Ovary (tissue), 9 donors: Measurements from ENCODE around the gene ATM. TPM values are rescaled to one million over a fixed set of nuclear protein-coding genes. Genes with fewer than 3 reads are reported as not detected.
"Not testable (repeated sequence)": the region's sequence is repeated elsewhere in the genome, so short reads cannot be mapped to it uniquely, and the experiment has no call there.

Source experiments
- DNase-seq, 5 donors: peaks; one replicate each; pipeline ENCODE4 v3.0.0-alpha.2; 2019 to 2020
- H3K27ac ChIP-seq, 2 donors: fragments of 200-600 bp; one replicate each; pipeline versions ENCODE4 v1.5.1 to v1.8.0; 2019 to 2022
- H3K27me3 ChIP-seq: fragments of 200-600 bp; one replicate; pipeline ENCODE4 v1.8.0; 2022
- H3K36me3 ChIP-seq: fragments of 200-600 bp; sonication (generic); one replicate; pipeline ENCODE4 v1.5.1; 2019
- H3K4me1 ChIP-seq: one replicate; pipeline ENCODE4 v1.8.1; 2013; ENCODE audit warnings: mild to moderate bottlenecking, moderate library complexity; ENCODE audit not compliant: insufficient read depth
- H3K4me3 ChIP-seq: fragments of 200-600 bp; sonication (generic); one replicate; pipeline ENCODE4 v1.5.1; 2017
- H3K9me3 ChIP-seq, 2 donors: fragments of 200-600 bp in 1 of 2; sonication (generic) in 1 of 2; one replicate each; pipeline versions ENCODE4 v1.5.1 to v1.8.1; 2013 to 2019; ENCODE audit warnings: mild to moderate bottlenecking in 1 of 2, moderate library complexity in 1 of 2
- CTCF ChIP-seq, 3 donors: fragments of 450-650 bp in 2 of 3; fragments of 200-600 bp in 1 of 3; IDR thresholded peaks; one replicate each; pipeline versions ENCODE4 v1.5.1 to v1.8.0; 2016 to 2022; ENCODE audit warnings: antibody characterized with exemption in 3 of 3, mild to moderate bottlenecking in 1 of 3
- EP300 ChIP-seq: sonication (generic); formaldehyde crosslinking; IDR thresholded peaks from one replicate; pipeline ENCODE4 v1.6.1; 2017; ENCODE audit warnings: antibody characterized with exemption
- POLR2A ChIP-seq: fragments of 450-650 bp; IDR thresholded peaks from one replicate; pipeline ENCODE4 v1.6.1; 2017; ENCODE audit warnings: antibody characterized with exemption, mild to moderate bottlenecking, moderate library complexity
- WGBS, 3 donors: extraction: QIAGEN DNeasy Blood & Tissue Kit in 1 of 3; methylation state at CpG; one replicate each; pipeline versions ENCODE4 v1.1.5 to v1.1.7; 2013 to 2017; 5-methylcytosine and 5-hydroxymethylcytosine counted together
- intact Hi-C, 4 donors: fragments of 100-400 bp; cut with DNase I; formaldehyde crosslinking; loops; one replicate each; pipeline versions ENCODE4 v1.11.0 to v1.15.1; 2022 to 2023
- polyA plus RNA-seq, 2 donors: library from polyadenylated mRNA; stranded (reverse); fragments of 200-250 nt in 1 of 2; fragments of 350-450 nt in 1 of 2; fragmentation: Illumina TruSeq in 1 of 2; extraction: RNeasy Lipid Tissue Mini Kit (QIAGEN cat#74804) in 1 of 2; gene quantifications; one replicate each; pipeline ENCODE4 v1.2.3, GENCODE V29; 2013 to 2014
- small RNA-seq: library from RNA; depleted of rRNA; stranded (forward); fragments of <200 nt; gene quantifications from one replicate; pipeline ENCODE3, GENCODE V24; 2016
- total RNA-seq, 7 donors: library from RNA; depleted of rRNA in 2 of 7; stranded (reverse); fragments of >200 nt in 2 of 7; fragmentation: NEBNext Ultra II Directional in 3 of 7; extraction: Animal tissue kit (Norgen Biotek cat#: 25700) in 3 of 7; gene quantifications; one replicate each; pipeline versions ENCODE4 v1.1.0 to v1.2.4, GENCODE V29; 2016 to 2023
- donor health status: DM: no; HTN: no; CAD: no; lungs with moderate emphysema.
- donor health status: DM: no; HTN: no; CAD: no.
- donor health status: Bipolar disorder and iron deficiency.
- donor health status: DM: yes; HTN: yes; CAD: no.
- donor health status: DM: no; HTN: no; CAD: no.
- donor health status: DM: yes; HTN: yes; CAD: no.

ATM gene
- total and polyA plus RNA-seq, 9 donors = 29.2 to 104 (median 79.6) TPM

- H3K4me3 ChIP-seq = no peak overlapping the region
- no peak for DNase-seq
- H3K4me1 ChIP-seq = peaks cover 2% of the 10 kb centered on the region
- H3K36me3 ChIP-seq = no peaks in the 10 kb centered on the region
- no peak overlapping the region for H3K27ac ChIP-seq
- no peaks in the 10 kb centered on the region for H3K27me3 ChIP-seq
- H3K9me3 ChIP-seq = no peaks in the 10 kb centered on the region
- TF ChIP-seq POLR2A = no peak
- TF ChIP-seq EP300 = no peak
- no peak for TF ChIP-seq CTCF (IDR thresholded peaks at IDR 0.05)
- WGBS, 3 donors = 40 to 65% (median 49%) methylated on average over 1 of the region's 1 CpG
- intact Hi-C loops = no loop called here
These were observed 180.2 kb downstream of the ATM start for GRCh38 chr11:108403052-108403451.

- TF ChIP-seq CTCF (IDR thresholded peaks at IDR 0.05) (no peak), EP300 (no peak), POLR2A (no peak)
- H3K9me3 ChIP-seq = no peaks in the 10 kb centered on the region
- WGBS, 3 donors = 85 to 90% (median 89%) methylated on average over 1 of the region's 1 CpG
- no peak overlapping the region for H3K4me3 ChIP-seq
- H3K27me3 ChIP-seq = no peaks in the 10 kb centered on the region
- no peaks in the 10 kb centered on the region for H3K36me3 ChIP-seq
- H3K27ac ChIP-seq = no peak overlapping the region
- DNase-seq = no peak
- intact Hi-C loops = no loop called here
- peaks cover 2% of the 10 kb centered on the region for H3K4me1 ChIP-seq
These were observed 182.8 kb downstream of the ATM start for GRCh38 chr11:108405706-108406105.

- no peak for DNase-seq
- no peaks in the 10 kb centered on the region for H3K27me3 ChIP-seq
- H3K27ac ChIP-seq = no peak overlapping the region
- TF ChIP-seq EP300 (no peak), CTCF (IDR thresholded peaks at IDR 0.05) (no peak), POLR2A (no peak)
- H3K9me3 ChIP-seq = no peaks in the 10 kb centered on the region
- H3K36me3 ChIP-seq = no peaks in the 10 kb centered on the region
- intact Hi-C loops = no loop called here
- no peaks in the 10 kb centered on the region for H3K4me1 ChIP-seq
- no peak overlapping the region for H3K4me3 ChIP-seq
These were observed 192.1 kb downstream of the ATM start for GRCh38 chr11:108414958-108415357.

- H3K4me1 ChIP-seq, H3K9me3 ChIP-seq, H3K27ac ChIP-seq, H3K27me3 ChIP-seq, H3K36me3 ChIP-seq, intact Hi-C loops, DNase-seq, H3K4me3 ChIP-seq: not testable (repeated sequence)
- WGBS, 3 donors = 76 to 91% (median 85%) methylated on average over 2 of the region's 2 CpGs
These were observed 194.7 kb downstream of the ATM start for GRCh38 chr11:108417551-108417950.

Small RNA genes lying within 50 kb of the gene (small RNA-seq; reads per million reads assigned to genes)
- gene RF00019 = not detected

Other genes starting within 250 kb of the ATM start
- 10 to 100 TPM; 18.4 to 34.4 (median 31.7) TPM for gene CUL5, start 214.2 kb upstream of the ATM start, total RNA-seq
- gene CUL5, start 214.2 kb upstream of the ATM start, polyA plus RNA-seq = 10 to 100 TPM in 1 of 2 donors, 1 to 10 TPM in 1; 8.3 to 12.6 TPM
- gene ACAT1, start 101.5 kb upstream of the ATM start, total RNA-seq = 10 to 100 TPM; 50.0 to 84.4 (median 74.6) TPM
- gene ACAT1, start 101.5 kb upstream of the ATM start, polyA plus RNA-seq = 100 to 1,000 TPM in 1 of 2 donors, 10 to 100 TPM in 1; 71.1 to 111 TPM
- gene NPAT, start 429 bp upstream of the ATM start, total RNA-seq = 10 to 100 TPM; 12.8 to 23.3 (median 16.6) TPM
- gene NPAT, start 429 bp upstream of the ATM start, polyA plus RNA-seq = 1 to 10 TPM; 6.2 to 8.7 TPM
- 1 to 10 TPM in 3 of 7 donors, under 1 TPM in 4; 0.62 to 1.2 (median 0.83) TPM for gene C11orf65, start 244.5 kb downstream of the ATM start, total RNA-seq
- under 1 TPM; 0.35 to 0.77 TPM for gene C11orf65, start 244.5 kb downstream of the ATM start, polyA plus RNA-seq